ENCODE results near the gene PGAP6.

DNA sequence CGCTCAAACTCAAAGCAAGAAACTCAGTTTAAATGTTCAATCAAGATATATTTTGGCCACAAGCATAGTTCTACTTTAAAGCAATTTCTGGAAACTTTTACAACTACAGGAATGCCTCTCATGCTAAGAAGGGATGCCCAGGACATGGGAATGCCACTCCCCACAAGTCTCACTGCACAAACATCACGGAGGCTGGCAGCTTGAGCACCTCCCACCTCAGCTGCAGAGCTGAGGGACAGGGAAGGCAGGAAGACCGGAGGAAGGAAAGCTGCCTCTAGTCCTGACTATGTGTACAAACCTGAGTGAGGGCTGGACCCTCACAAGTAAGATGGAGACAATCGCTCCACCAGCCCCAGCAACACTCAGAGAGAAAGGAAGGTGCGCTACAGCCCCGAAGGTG lies 34.6 kb downstream of the PGAP6 start:
- TF ChIP-seq, protein P1, sequence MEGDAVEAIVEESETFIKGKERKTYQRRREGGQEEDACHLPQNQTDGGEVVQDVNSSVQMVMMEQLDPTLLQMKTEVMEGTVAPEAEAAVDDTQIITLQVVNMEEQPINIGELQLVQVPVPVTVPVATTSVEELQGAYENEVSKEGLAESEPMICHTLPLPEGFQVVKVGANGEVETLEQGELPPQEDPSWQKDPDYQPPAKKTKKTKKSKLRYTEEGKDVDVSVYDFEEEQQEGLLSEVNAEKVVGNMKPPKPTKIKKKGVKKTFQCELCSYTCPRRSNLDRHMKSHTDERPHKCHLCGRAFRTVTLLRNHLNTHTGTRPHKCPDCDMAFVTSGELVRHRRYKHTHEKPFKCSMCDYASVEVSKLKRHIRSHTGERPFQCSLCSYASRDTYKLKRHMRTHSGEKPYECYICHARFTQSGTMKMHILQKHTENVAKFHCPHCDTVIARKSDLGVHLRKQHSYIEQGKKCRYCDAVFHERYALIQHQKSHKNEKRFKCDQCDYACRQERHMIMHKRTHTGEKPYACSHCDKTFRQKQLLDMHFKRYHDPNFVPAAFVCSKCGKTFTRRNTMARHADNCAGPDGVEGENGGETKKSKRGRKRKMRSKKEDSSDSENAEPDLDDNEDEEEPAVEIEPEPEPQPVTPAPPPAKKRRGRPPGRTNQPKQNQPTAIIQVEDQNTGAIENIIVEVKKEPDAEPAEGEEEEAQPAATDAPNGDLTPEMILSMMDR (IDR thresholded peaks at IDR 0.05) = no peak
- TF ChIP-seq POLR2A (IDR thresholded peaks at IDR 0.05) = no peak
